T-helper 1 cell (primary cell): Measurements from ENCODE around the gene KTN1.

Source experiments
- DNase-seq, 5 donors: peaks; one replicate each; pipeline ENCODE4 v3.0.0-alpha.2; 2012 to 2020

Gene KTN1

DNA sequence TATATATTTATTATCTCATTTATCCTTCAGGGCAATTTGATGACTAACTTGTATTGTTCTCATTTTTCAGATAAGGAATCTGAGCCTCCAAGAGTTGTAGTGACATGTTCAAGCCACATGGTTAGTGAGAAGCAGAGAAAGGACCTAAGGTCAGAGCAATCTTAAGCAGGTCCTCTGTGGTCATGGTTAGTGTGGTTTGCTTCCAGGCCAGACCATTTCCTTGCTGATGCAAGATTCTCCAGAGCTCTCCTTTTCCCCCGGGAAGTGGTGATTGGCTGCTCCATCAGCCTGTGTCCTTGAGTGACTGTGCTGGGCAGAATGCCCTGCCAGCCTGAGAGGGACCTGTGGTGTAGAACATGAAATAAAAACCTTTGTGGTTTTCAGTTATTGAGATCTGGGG, 141.3 kb downstream of the KTN1 start:
- no peak for DNase-seq

DNA sequence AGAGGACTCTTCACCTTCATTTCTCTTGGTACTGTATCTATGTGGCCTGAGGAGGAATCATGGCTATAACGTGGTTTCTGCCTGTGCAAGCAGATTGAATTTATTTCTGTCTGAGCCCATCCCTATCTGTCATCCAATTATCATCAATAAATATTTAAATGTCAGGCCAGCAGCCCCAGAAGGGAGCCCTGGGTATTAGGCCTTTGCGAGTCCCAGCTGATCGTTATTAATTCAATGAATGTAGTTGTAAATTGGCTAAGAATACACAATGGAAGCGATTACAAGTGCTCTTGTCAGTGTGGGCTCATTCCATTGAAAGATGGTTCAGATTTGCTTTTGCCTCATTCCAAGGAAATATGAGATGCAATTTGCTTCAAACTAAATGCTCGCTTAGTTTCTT, 142.0 kb downstream of the KTN1 start:
- no peak for DNase-seq

DNA sequence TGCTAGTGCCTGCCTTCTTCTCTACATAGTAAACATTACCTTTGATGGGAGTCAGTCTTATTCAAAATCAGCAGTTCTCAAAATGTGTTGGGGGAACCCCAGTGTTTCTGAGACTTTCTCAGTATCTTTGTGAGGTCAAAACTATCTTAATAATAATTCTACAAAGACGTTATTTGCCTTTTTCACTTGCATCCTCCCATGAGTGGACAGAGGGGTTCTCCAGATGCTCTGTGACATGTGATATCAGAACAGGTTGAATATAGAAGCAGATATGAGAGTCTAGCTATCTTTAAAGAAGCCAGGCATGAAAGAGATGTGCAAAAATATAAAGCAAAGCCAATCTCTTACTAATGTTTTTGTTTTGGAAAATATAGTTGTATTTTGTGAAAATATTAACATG, 144.7 kb downstream of the KTN1 start:
- no peak for DNase-seq

DNA sequence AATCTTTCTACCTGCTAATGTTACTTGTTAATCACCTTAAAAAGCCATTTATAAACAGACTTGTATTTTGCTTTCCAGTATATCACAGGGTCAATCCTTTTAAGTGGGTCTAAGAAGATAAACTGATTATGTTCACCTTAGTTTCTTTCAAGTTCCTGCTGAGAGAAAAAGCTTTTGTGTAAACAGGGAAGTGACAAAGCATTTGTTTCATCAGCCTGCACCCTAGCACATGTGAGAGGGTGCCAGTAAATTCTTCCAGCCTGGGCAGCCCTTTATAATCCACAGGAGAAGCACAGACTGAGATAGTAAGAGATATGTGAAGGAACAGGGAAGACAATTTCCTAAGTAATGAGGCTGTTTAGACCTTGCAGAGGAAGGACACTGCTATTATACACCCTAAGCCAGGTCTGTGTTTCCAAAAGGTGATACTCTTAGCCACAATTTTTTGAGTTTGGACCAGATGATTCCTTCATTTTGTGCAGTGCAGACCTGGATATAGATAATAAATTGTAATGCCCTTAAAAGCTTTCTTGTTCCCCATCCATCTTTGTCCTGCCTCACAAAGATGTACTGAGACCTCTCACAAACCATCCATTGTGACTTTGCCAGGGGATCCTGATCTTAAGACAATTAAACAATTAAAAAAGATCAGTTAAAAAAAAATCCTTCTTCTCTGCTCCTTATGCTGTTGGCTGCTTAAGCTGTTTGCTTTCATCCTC, 150.7 kb downstream of the KTN1 start:
- peak in 1 of 5 donors; percentile 15 for DNase-seq

DNA sequence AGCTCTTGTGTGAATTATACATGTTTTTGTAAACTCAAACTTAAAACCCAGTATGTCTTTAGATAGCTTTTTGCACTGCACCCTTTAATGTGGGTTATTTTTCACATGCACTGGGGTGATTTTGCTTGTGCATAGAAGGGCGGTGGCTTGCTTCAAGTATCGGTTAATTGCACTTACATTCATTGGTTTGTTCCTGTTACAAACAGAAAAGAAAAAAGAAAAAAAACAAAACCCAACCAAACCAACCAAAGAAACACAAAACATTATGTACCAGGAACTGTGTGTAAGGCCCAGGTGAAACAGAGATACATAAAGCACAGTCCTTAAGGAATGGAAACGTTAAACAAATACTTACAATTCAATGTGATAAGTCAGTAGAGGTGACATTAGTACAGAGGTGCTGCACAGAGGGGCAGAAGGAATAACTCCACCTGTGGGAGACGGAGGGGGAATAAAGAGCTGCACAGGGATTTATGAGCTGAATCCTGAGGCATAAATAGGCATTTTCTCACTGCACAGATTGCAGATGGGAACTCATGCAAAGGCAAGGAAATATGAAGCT, 151.4 kb downstream of the KTN1 start:
- DNase-seq, result peak in 1 of 5 donors; percentile 56

DNA sequence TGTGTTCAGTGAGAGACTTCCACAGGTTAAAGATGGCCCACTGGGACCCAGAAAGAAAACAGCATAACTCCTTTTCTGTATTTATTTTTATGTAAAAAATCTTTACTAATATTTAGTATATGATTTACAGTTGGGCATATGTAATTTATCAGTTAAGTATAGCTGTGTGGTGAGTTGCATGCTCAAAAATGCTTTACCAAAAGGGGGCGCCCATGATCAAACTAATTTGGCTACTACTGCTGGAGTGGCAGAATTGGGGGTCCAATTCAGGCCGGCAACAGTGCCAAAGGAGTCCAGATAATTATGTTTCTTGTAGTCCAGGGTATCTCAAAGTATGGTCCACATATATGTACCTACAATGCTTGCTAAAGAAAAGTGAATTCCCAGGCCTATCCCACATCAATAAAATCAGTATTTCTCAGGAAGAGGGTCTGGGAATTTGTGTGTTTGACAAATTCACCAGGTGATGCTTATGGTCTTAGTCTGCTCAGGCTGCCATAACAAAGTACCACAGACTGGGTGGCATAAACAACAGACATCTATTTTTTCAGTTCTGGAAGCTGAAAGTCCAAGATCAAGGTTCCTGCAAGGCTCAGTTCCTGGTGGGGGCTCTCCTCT, 152.0 kb downstream of the KTN1 start:
- peak in 4 of 5 donors; percentile 16 to 60 (median 47) for DNase-seq

DNA sequence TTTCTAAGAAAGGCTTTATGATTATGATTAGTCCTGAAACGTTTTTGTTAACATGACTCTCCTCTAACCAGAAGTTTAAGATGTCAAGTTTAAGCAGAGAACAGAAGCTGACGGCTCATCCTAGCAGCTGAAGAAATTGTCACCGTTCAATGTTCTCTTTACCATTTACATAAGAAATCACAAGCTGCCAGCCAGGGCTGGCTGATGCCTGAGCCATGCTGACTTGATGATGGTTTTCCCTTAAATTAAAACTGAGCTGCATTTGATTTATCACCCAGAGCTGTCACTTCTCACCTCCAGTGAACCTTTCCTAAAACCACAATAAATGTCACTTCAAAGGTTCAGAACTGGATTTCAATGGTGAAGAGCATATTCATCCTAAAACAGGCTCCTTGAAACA, 153.6 kb downstream of the KTN1 start:
- DNase-seq, result no peak
